Pulmonary artery endothelial cell (primary cell): Measurements from ENCODE around the gene CENPP. TPM values are rescaled to one million over a fixed set of nuclear protein-coding genes. Genes with fewer than 3 reads are reported as not detected.
"Not testable (repeated sequence)": the region's sequence is repeated elsewhere in the genome, so short reads cannot be mapped to it uniquely, and the experiment has no call there.

Experiments
- DNase-seq: peaks from one replicate; pipeline ENCODE4 v3.0.0-alpha.2; 2011; ENCODE audit warnings: low read depth, low spot score
- total RNA-seq: library from RNA; depleted of rRNA; stranded (reverse); fragments of >200 nt; gene quantifications from 2 replicates; pipeline ENCODE4 v1.2.3, GENCODE V29; 2014

CENPP gene
- total RNA-seq, 1 donor from 2014 or later: 5.3 TPM

DNA sequence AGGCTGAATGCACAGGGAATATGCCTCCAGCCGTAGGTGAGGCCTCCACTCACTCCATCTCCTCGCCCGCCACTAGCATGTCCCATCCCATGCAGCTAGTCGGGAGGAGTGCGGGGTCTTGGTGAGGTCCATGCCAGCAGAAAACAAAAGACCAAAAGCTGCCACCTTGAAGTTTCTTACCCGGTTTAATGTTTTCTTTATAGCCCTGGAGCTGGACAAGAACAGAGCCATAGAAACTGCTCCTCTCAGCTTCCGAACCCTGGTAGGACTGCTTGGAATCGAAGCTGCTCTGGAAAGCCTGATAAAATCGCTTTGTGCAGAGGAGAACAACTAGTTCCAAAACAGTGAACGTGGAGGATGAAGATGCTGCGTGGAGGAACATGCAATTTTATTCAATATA, 287.1 kb downstream of the CENPP start:
- no peak for DNase-seq

DNA sequence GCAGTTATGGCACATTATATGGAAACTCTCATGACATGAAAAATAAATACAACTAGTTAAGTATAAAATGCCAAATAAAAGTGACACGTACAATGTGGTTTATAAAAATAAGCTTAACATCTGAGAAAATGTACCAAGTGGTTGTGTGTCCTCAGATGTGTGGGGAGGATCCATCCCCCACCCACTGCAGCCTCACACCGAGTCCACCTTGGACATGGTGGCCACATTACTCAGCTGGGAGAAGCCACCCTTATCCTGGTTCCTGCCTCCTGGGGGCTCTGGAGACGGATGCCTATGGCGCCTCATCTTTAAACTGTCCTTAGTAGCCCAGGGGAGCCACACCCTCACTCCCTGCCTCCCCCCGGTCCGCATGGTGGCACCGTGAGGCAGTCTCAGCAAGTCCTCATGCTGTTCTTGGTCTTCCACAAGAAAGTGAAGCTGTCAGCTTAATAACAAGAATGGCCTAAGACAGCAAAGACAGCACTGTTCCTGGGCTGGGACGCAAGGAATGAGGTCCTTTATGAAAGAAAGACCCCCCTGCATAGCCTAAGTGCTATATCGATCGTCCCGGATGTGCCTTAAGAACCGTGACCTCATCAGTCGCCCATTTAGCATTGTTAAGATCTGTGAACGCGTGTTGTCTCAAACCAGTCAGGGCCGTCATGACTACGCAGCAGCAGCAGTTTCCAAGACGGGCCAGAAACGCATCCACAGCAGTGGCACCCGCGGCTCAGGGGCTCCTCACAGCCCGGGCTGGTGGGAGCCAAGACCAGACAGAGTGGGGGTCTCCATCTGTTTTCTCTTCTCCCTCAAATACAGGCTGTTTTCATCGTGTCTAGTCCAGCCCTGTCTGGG, 287.7 kb downstream of the CENPP start:
- no peak for DNase-seq

DNA sequence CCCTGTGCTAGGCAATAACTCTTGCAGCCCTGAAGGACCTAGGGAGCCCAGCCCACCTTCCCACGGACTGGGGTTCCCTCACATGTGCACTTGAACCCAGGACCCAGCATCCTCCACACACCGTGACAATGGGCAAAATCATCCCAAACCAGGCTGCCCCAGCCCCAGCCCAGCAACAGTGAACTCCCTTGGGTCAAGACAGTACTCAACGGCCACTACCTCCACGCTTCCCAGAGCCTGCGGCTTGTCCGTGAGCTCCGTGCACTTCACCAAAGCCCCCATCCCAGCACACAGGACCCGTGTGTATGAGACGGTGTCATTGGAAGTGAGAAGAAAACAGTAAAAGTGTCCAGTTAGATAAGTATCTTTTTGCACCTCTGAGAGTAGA, 288.4 kb downstream of the CENPP start:
- DNase-seq: no peak

DNA sequence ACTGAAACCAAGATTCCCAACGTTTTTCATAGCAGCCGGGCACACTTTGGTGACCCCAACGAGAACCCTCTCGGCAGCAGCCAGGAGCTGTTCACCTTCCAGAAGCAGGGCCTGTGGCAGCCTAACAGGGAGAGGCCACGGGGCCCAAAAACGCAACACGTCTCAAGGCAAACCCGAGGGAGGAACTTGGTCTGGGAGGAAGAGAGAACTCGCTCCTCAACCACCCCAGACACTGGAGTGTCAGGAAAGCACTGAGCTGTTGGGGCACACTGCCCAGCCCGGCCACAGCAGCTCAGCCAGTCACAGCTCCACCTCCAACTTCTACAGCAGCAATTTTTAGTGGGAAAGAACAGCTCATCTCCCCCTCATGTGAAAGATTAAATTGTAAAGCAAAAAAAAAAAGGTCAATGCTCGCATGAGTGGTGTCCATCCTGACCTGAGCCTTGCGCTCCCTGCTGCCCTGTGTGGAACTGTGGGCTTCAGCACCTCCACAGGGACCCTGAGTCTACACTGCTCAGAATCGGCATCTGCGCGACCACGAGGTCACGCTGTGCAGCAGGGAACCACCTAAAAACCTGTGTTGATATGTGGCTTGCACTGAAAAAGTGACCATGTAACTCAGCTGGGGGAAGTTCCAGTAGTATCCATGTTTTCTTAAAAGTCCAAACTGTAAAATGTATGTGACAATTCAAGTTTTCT, 289.2 kb downstream of the CENPP start:
- DNase-seq: no peak

DNA sequence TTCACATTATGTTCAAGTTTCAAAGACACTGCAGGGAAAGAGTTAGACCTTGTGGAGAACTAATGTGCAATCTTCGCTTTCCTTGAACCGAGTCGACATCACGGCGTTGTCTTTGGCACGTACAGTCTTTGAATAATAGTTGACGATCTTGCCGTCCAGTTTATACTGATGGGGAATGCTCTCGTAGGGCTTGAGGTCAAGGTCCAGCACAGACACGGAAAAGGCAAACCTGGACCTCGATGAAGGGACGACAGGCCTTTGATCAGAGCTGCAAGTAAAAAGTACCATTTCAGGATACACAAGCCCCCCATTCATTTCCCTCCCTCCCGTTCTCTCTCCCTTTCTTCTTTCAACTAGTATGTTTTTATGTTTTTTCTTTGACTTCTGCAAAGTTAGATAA, 290.0 kb downstream of the CENPP start:
- no peak for DNase-seq

DNA sequence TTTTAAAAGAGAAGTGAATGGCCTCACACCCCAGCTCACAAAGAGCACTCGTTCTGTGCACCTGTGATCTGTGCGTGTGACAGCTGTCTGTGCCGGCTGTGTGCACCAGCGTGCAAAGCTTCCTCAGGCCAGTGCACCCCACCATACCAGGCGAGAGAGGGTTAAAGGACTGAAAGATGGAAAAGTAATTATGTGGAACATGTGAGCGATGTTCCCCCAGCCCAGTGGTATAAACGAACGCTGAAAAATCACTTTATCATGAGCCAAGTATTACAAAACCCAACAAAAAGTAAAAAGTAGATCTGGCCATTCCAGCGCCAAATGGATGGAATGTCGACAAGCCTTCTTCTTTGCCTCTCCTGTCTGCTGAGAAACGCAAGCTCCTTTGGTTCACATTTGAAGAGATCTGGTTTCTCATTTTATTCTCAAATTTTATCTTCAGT, 290.5 kb downstream of the CENPP start:
- no peak for DNase-seq

DNA sequence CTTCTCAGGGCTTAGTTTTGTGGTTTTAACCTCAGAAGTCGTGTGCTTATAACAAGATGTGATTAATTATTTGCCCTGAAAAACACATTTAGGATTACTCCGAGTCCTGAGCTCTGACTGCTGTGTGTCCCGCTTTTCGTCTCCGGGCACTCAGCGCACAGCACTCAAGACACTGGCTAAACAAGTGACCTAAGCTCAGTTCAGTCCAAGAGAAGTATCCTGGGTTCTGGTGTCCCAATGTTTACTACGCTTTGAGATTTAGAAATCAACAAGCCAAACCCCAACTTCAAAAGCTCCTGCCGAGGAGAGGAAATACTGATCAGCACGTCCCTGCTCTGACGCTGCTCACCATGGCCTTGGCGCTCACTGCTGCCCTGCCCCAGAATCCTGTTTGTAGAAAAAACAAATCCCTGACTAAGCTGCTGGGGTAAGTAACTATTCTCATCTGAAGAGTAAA, 290.9 kb downstream of the CENPP start:
- no peak for DNase-seq

DNA sequence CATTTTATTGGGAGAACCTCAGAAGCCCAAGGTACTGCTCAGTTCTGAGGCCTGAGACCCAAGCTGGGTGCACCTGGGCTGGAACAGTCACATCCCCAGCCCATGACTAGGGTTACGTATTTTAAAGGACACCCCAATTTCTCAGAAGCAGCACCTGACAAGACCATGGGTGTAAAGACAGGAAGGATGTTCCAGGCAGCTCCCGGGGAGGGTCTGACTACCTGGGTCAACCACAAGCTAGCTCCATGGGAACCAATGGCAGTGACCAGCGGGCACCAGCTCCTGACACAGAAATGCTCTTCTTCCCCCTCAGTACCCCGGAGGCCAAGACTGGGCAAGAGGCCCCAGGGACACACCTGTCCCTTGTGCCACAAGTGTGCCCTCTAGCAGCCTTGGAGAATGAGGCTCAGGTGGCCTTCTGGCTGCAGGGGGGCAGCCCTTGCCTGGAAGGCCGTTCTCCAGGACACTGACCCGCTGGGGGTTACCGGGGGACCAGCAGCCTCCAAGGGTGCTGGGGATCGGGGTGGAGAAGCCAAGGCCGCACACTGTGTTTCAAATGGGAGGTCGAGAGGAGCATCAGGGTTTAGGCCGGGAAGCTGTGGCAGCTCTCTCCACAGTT, 291.6 kb downstream of the CENPP start:
- no peak for DNase-seq

DNA sequence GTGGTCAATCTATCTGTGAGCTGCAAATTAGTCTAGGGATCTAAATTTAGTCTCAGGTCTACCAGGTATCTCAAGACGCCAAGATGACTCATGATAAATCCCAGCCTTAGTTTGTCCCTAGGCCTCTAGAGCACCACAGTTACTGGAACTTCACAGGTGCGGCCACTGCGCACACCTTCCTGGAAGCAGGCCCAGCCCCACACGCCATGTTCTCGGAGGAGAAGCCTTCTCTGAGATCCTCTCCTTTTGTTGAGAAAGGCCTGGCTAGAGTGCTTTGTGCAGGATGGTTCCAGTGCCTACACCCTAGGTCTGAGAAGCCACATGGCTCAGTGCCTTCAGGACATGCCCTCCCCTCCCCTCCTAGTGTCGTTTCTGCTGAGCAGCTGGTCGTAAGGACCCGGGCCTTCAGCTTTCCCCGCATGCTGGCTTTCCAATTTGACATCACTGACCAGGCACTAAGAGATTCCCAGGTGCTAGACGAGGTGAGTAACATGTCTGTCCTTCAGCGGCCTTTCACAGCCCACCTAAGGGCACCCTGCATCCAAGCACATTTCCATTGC, 292.3 kb downstream of the CENPP start:
- DNase-seq: no peak

DNA sequence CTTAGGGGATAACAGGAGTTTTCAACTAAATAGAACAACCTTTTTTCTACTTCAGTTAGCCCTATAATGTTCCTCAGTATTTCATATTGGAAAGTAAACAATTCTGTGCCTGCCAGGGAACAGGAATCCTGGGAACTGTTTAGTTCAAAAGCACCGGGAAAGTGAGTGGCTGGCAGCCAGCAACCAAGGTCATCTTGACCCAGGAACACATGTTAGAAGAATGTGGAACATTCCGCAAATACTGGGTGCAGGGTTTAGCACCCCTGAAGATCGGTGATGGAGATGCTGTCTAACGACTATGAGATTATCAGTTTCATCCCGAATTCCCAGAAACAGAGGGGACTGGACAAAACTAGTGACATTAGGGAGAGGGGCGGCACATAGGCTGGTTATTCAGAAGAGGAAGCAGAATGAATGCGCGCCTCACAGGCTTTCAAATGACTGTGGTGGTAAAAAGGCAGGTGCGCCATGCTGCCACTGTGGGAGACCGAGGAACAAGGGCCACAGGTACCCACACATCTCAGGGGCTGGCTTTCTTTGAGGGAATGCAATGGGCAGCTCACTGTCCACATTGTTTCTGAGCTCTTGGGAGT, 293.0 kb downstream of the CENPP start:
- no peak for DNase-seq

DNA sequence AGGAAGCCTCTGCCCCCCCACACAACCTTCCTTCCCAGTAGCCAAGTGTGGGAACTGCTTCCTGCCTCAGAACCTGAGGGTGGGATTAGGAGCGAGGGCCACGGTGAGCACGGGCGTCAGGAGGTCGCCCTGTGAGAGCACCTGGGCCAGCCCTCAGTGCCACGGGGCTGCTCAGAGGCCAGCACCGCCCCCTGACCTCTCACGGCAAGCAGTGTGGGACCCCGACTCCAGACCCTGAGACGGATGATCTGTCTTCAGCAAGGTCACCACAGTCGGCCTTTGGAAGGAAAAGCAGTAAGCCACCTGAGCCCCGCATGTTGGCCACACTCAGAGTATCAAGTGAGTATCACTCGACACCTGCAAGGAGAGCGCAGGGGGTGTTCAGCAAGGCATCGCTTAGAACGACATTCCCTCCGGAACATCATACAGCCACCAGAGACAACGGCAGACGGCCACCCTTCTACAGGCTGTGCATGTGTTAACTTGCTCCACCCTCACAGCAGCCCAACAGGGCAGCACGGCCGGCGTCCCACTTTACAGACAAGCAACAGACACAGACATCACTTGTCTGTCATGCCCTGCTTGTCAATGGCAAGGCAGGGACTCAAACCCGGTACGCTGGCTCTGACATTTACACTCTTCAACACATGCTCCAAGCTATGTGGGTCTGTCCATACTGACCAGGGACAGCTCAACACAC, 294.0 kb downstream of the CENPP start:
- DNase-seq: no peak

DNA sequence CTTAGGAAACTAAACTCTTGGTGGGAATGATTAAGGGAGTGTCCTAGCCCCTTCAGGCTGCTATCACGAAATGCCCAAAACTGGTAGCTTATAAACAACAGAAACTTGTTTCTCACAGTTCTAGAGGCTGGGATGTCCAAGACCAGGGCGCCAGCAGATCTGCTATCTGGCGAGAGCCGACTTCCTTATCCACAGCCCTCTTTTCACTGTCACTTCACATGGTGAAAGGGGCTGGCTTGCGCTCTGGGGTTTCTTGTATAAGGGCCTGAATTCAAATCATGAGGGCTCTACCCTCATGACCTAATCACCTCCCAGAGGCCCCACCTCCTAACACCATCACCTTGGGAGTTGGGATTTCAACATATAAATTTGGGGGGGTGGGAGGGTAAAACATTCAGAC, 295.1 kb downstream of the CENPP start:
- no peak for DNase-seq

DNA sequence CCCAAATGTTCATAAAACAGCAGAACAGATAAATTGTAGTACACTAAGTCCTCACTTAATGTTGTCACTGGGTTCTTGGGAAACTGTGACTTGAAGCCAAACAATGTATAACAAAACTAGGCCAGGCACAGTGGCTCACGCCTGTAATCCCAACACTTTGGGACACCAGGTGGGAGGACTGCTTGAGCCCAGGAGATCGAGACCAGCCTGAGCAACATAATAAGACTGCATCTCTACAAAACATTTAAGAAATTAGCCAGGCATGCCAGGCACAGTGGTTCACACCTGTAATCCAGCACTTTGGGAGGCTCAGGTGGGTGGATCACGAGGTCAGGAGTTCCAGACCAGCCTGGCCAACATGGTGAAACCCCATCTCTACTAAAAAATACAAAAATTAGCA, 298.2 kb downstream of the CENPP start:
- DNase-seq: not testable (repeated sequence)

DNA sequence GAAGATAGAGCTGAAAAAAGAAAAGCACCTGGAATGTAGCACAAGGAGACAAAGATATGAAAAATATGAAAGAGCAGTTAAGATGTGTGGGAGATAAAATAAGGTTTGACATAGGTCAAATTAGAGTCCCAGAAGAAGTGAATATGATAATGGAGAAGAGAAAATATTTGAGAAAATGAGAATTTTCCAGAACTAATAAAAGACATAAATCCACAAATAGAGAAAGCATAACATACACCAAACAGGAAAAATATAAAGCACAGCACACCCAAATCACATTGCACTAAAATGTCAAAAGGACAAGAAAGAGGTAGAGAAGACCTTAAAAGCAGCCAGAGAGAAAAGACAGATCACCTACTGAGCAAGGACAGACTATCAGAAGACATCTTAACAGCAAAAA, 300.7 kb downstream of the CENPP start:
- DNase-seq: no peak

DNA sequence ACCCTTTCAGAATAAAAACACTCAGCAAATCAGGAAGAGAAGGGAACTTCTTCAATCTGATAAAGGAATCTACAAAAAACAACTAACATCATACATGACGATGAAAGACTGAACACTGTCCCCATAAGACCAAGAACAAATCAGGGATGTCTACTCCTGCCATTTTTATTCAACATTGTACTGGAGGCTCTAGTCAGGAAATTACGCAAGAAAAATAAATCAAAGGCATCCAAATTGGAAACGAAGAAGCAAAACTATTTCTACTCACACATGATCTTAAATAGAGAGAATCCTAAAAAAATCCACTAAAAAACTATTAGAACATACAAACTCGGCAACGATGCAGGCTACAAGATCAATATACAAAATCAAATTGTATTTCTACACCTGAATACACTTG, 301.9 kb downstream of the CENPP start:
- no peak for DNase-seq

DNA sequence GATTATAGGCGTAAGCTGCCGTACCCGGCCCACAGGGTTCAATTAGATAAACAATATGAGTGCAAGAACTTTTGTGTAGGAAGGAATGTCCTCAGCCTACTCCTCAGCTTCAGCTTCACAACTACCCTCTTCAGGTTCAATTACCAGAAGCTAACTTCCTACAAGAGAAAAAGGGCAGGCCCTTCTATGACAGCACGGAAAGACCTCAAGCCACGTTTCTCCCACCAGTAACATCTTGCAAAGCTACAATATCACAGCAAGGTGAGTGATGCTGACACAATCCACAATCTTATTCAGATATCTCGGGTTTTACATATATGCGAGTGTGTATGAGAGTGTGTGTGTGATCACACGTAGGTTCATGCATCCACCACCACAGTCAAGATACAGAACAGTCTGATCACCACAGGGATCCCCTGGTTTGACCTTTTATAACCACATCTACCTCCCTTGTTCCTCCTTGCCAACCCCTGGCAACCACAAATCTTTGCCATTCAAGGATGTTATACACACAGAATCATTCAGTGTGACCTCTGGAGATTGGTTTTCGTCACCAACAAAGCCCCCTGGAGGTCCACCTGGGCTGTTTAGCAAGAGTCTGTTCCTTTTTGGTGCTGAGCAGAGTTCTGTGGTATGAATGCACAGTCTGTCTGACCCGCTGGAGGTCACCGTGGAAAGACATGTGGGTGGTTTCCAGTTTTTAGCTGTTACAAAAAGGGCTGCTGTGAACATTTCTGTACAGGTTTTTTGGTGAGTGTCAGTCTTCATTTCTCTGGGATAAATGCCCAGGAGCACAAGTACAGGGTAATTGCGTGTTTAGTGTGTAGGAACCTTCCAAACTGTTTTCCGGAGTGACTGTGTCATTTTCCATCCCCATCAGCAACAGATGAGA, 305.9 kb downstream of the CENPP start:
- DNase-seq: no peak

DNA sequence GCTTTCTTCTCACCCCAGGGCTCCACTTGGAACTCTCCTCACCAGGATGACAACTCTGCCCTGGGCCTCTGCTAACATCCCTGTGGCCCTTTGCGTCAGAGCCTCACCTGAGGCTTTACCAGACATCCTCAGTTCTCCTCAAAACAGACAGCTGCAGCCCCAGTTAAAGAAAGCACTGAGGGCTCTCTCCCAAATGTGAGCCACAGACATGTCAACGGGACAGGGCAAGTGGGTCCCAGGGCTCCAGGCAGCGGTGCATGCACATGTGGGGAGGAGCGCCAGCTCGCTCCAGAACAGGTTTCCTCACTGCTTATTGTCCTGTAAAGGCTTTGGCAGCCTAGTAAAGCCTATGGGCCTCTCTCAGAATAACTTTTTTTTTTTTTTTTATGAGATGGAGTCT, 306.9 kb downstream of the CENPP start:
- no peak for DNase-seq

DNA sequence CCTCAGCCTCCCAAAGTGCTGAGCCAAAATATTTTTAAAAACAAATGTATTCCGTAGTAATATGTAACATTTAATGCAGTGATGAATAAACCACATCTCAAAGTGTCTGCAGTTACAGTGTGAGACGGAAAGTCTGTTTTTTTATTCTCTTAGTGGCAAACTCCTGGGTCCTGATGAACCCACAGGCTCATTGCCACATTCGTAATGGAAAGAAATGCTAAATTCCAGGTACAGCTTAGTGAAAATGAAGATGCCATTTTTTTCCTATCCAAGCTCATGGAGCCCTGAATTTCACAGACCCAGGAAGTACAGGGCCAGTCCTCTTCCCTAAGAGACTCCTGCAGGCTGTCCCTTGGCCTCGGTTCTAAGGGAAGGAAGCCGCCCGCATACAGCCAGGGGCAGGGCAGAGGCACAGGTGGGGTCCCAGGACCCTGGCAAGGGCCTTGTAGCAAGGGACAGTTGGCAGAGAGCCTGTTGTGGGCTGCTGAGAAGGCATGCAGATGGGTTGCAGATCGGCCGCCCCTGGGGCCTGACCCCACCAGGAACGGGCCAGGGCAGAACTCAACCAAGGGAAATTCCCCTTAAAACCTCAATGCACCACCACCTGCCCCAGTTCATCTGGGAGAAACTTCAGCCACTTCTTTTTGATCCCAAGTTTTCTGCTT, 308.0 kb downstream of the CENPP start:
- no peak for DNase-seq
